H1 (cell line): ENCODE results near the gene BAZ1B. TPM values are rescaled to one million over a fixed set of nuclear protein-coding genes. Genes with fewer than 3 reads are reported as not detected.

ENCODE experiments used
- CTCF ChIA-PET: fragments of 300-600 bp; sonication (Branson Sonifier 250); formaldehyde crosslinking; loops from one replicate; lab custom pipeline; 2021; ENCODE audit not compliant: partially characterized antibody; lab: Charles Lee
- POLR2A ChIA-PET: fragments of 300-600 bp; sonication (Branson Sonifier 250); formaldehyde crosslinking; loops from one replicate; lab custom pipeline; 2021; ENCODE audit warnings: inconsistent platforms; ENCODE audit not compliant: partially characterized antibody; lab: Charles Lee
- DNase-seq, 2 experiments: peaks; one replicate each; pipeline versions ENCODE4 v3.0.0 to v3.0.0-alpha.2; 2010 to 2022; ENCODE audit warnings: low spot score in 2 of 2, low read depth in 1 of 2, mixed read lengths in 1 of 2
- FAIRE-seq: peaks from 2 replicates; lab custom pipeline; 2011; peaks lifted over from hg19 to GRCh38; lab: Jason Lieb, UNC
- H2AFZ ChIP-seq: 2 replicates; pipeline ENCODE4 v1.8.1; 2012; ENCODE audit warnings: low read length, inconsistent platforms
- H2AK5ac ChIP-seq: 2 replicates; pipeline ENCODE4 v1.6.1; 2013; ENCODE audit warnings: low read depth, low read length
- H2BK120ac ChIP-seq: replicated peaks from 2 replicates; pipeline ENCODE3; 2013; ENCODE audit warnings: low read depth, low read length, inconsistent platforms
- H2BK12ac ChIP-seq: 2 replicates; pipeline ENCODE4 v1.6.1; 2013; ENCODE audit warnings: low read depth, low read length
- H2BK15ac ChIP-seq: 2 replicates; pipeline ENCODE4 v1.6.1; 2013; ENCODE audit warnings: low read length
- H2BK20ac ChIP-seq: 2 replicates; pipeline ENCODE4 v1.6.1; 2013; ENCODE audit warnings: low read length
- H2BK5ac ChIP-seq: 2 replicates; pipeline ENCODE4 v1.6.1; 2013; ENCODE audit warnings: low read depth, low read length
- H3K14ac ChIP-seq: 2 replicates; pipeline ENCODE4 v1.6.1; 2013; ENCODE audit warnings: inconsistent platforms; ENCODE audit not compliant: insufficient read length
- H3K18ac ChIP-seq: 2 replicates; pipeline ENCODE4 v1.6.1; 2013; ENCODE audit warnings: low read length; ENCODE audit errors: extremely low read depth
- H3K23ac ChIP-seq: 2 replicates; pipeline ENCODE4 v1.6.1; 2013; ENCODE audit warnings: inconsistent platforms; ENCODE audit not compliant: insufficient read length
- H3K23me2 ChIP-seq: 2 replicates; pipeline ENCODE4 v1.6.1; 2013; ENCODE audit warnings: low read depth, low read length
- H3K27ac ChIP-seq: 2 replicates; pipeline ENCODE4 v1.6.1; 2011; ENCODE audit warnings: low read depth, low read length, inconsistent platforms
- H3K27me3 ChIP-seq, 4 experiments: replicated peaks in 1 of 4; 1 replicate in 1 of 4; 2 replicates in 3 of 4; pipeline versions ENCODE4 v1.6.1 to v1.8.1; 2011 to 2013; ENCODE audit warnings: low read length in 3 of 4, mild to moderate bottlenecking in 3 of 4, inconsistent platforms in 2 of 4, mixed read lengths in 2 of 4, moderate library complexity in 1 of 4; ENCODE audit not compliant: control insufficient read depth in 3 of 4, insufficient read depth in 3 of 4; ENCODE audit errors: extremely low read depth in 1 of 4
- H3K36me3 ChIP-seq, 4 experiments: 2 replicates each; pipeline versions ENCODE4 v1.6.1 to v1.8.1; 2011 to 2013; ENCODE audit warnings: mild to moderate bottlenecking in 4 of 4, low read length in 3 of 4, moderate library complexity in 2 of 4, control low read depth in 1 of 4, inconsistent platforms in 1 of 4; ENCODE audit not compliant: insufficient read depth in 4 of 4, control insufficient read depth in 2 of 4
- H3K4ac ChIP-seq: replicated peaks from 2 replicates; pipeline ENCODE3; 2013; ENCODE audit warnings: low read length, low read depth, mixed read lengths, inconsistent platforms; ENCODE audit not compliant: insufficient read length
- H3K4me1 ChIP-seq, 4 experiments: replicated peaks in 1 of 4; 1 replicate in 1 of 4; 2 replicates in 3 of 4; pipeline versions ENCODE4 v1.6.1 to v1.8.1; 2011 to 2013; ENCODE audit warnings: low read length in 3 of 4, inconsistent platforms in 2 of 4, mixed read lengths in 1 of 4; ENCODE audit not compliant: insufficient read depth in 4 of 4, control insufficient read depth in 3 of 4
- H3K4me2 ChIP-seq, 2 experiments: 2 replicates each; pipeline versions ENCODE4 v1.6.1 to v1.8.1; 2011 to 2013; ENCODE audit warnings: low read depth in 2 of 2, low read length in 2 of 2, control low read depth in 1 of 2, inconsistent platforms in 1 of 2, mild to moderate bottlenecking in 1 of 2; ENCODE audit not compliant: insufficient read depth in 1 of 2
- H3K4me3 ChIP-seq, 4 experiments: fragments of 200-600, 300-600 bp in 1 of 4; sonication (generic), shearing (Covaris generic), sonication (Bioruptor Twin) in 1 of 4; 2 replicates each; pipeline versions ENCODE4 v1.5.1 to v1.8.1; 2011 to 2016; ENCODE audit warnings: low read length in 4 of 4, low read depth in 3 of 4, control low read depth in 2 of 4, inconsistent platforms in 2 of 4, mild to moderate bottlenecking in 2 of 4, mixed read lengths in 1 of 4, moderate library complexity in 1 of 4; ENCODE audit not compliant: insufficient read depth in 2 of 4; ENCODE audit errors: extremely low read depth in 1 of 4
- H3K56ac ChIP-seq: replicated peaks from 2 replicates; pipeline ENCODE3; 2013; ENCODE audit warnings: low read depth, mild to moderate bottlenecking, mixed read lengths, low read length, inconsistent platforms; ENCODE audit not compliant: insufficient read length
- H3K79me1 ChIP-seq: 2 replicates; pipeline ENCODE4 v1.6.1; 2013; ENCODE audit warnings: low read depth, low read length, control low read depth
- H3K79me2 ChIP-seq, 2 experiments: 2 replicates each; pipeline versions ENCODE4 v1.6.1 to v1.8.1; 2012 to 2013; ENCODE audit warnings: low read length in 2 of 2, mild to moderate bottlenecking in 2 of 2, inconsistent platforms in 1 of 2; ENCODE audit not compliant: insufficient read depth in 2 of 2, control insufficient read depth in 1 of 2
- H3K9ac ChIP-seq, 4 experiments: replicated peaks in 1 of 4; 1 replicate in 1 of 4; 2 replicates in 3 of 4; pipeline versions ENCODE4 v1.6.1 to v1.8.1; 2011 to 2013; ENCODE audit warnings: low read depth in 3 of 4, low read length in 3 of 4, control low read depth in 2 of 4, mild to moderate bottlenecking in 2 of 4, moderate library complexity in 2 of 4, inconsistent platforms in 1 of 4; ENCODE audit errors: extremely low read depth in 1 of 4
- H3K9me3 ChIP-seq, 2 experiments: 2 replicates each; pipeline versions ENCODE4 v1.6.1 to v1.8.1; 2012 to 2013; ENCODE audit warnings: mild to moderate bottlenecking in 2 of 2, moderate library complexity in 2 of 2, control low read depth in 1 of 2, inconsistent platforms in 1 of 2, low read depth in 1 of 2, low read length in 1 of 2, mixed read lengths in 1 of 2; ENCODE audit not compliant: insufficient read depth in 2 of 2
- H4K20me1 ChIP-seq, 2 experiments: replicated peaks in 1 of 2; 2 replicates each; pipeline versions ENCODE3 to v1.8.1; 2011 to 2013; ENCODE audit warnings: inconsistent platforms in 2 of 2, low read length in 2 of 2, mild to moderate bottlenecking in 1 of 2; ENCODE audit not compliant: insufficient read depth in 2 of 2, control insufficient read depth in 1 of 2
- H4K5ac ChIP-seq: 2 replicates; pipeline ENCODE4 v1.6.1; 2013; ENCODE audit warnings: low read length, low read depth, mixed read lengths, inconsistent platforms; ENCODE audit not compliant: insufficient read length
- H4K8ac ChIP-seq: 2 replicates; pipeline ENCODE4 v1.8.0; 2013; ENCODE audit warnings: mild to moderate bottlenecking, moderate library complexity, low read length, inconsistent platforms; ENCODE audit not compliant: insufficient read depth; ENCODE audit errors: extremely low read depth
- H4K91ac ChIP-seq: replicated peaks from 2 replicates; pipeline ENCODE3; 2013; ENCODE audit warnings: low read length, mixed read lengths, inconsistent platforms; ENCODE audit not compliant: insufficient read length
- ASH2L ChIP-seq: fragments of 200-600, 300-600 bp; sonication (generic); IDR thresholded peaks from one replicate; pipeline ENCODE4 v1.7.1; 2017; ENCODE audit warnings: low read length
- CTBP2 ChIP-seq: IDR thresholded peaks from 2 replicates; pipeline ENCODE4 v1.7.0; 2011; ENCODE audit warnings: borderline replicate concordance, mild to moderate bottlenecking, moderate library complexity, mixed read lengths, low read length; ENCODE audit not compliant: insufficient read depth, insufficient read length
- CTCF ChIP-seq, 3 experiments: IDR thresholded peaks; 1 replicate in 2 of 3; 2 replicates in 1 of 3; pipeline versions ENCODE4 v1.5.1 to v1.6.1; 2011; ENCODE audit warnings: low read length in 3 of 3, mild to moderate bottlenecking in 3 of 3, inconsistent platforms in 2 of 3, low read depth in 1 of 3, moderate library complexity in 1 of 3; ENCODE audit not compliant: insufficient read depth in 1 of 3; ENCODE audit errors: control extremely low read depth in 1 of 3
- NRF1 ChIP-seq: IDR thresholded peaks from 2 replicates; pipeline ENCODE4 v1.6.1; 2011; ENCODE audit warnings: mild to moderate bottlenecking, low read depth, low read length, improper control_type of control experiment
- POLR2A ChIP-seq, 2 experiments: IDR thresholded peaks; 1 replicate in 1 of 2; 2 replicates in 1 of 2; pipeline ENCODE4 v1.6.1; 2011; ENCODE audit warnings: low read depth in 2 of 2, low read length in 2 of 2, mild to moderate bottlenecking in 2 of 2; ENCODE audit errors: control extremely low read depth in 1 of 2
- SP1 ChIP-seq: IDR thresholded peaks from 2 replicates; pipeline ENCODE4 v1.6.1; 2011; ENCODE audit warnings: low read depth, low read length
- WGBS, 2 experiments: shearing (Covaris generic) in 1 of 2; methylation state at CpG; one replicate each; pipeline versions ENCODE4 v1.1.6 to v1.1.7; 2013 to 2015; ENCODE audit warnings: low lambda C conversion rate in 2 of 2, mixed read lengths in 2 of 2, inconsistent platforms in 1 of 2, low coverage in 1 of 2, missing lambda C conversion rate in 1 of 2; ENCODE audit not compliant: insufficient replicate concordance in 2 of 2, insufficient coverage in 1 of 2, insufficient read length in 1 of 2; ENCODE audit errors: extremely low coverage in 1 of 2, missing lambda C conversion rate in 1 of 2; 5-methylcytosine and 5-hydroxymethylcytosine counted together
- polyA plus RNA-seq, 7 experiments: library from polyadenylated mRNA; depleted of rRNA in 3 of 7; stranded (reverse) in 5 of 7; unstranded in 2 of 7; fragments of >200 nt in 5 of 7; fragments of 200-250 nt in 2 of 7; gene quantifications; 1 replicate in 5 of 7; 2 replicates in 1 of 7; 4 replicates in 1 of 7; pipeline versions ENCODE4 v1.2.1 to v1.2.3, GENCODE V29; 2011 to 2013; ENCODE audit warnings: missing spikeins in 2 of 7, mixed read lengths in 2 of 7
- total RNA-seq: library from RNA; stranded (reverse); fragmentation: NEBNext Ultra II Directional; extraction: Animal tissue kit (Norgen Biotek cat#: 25700); gene quantifications from 2 replicates; pipeline ENCODE4 v1.2.1, GENCODE V29; 2021
- TF ChIP-seq, protein P1 (sequence below): IDR thresholded peaks from 2 replicates; pipeline ENCODE4 v1.6.1; 2012; ENCODE audit warnings: inconsistent platforms

The BAZ1B gene
- total and polyA plus RNA-seq, 2 of the 8 experiments (the other 6 are each of a cell fraction or from before 2014, with no cell fraction given), result 21.0 to 86.8 TPM

DNA sequence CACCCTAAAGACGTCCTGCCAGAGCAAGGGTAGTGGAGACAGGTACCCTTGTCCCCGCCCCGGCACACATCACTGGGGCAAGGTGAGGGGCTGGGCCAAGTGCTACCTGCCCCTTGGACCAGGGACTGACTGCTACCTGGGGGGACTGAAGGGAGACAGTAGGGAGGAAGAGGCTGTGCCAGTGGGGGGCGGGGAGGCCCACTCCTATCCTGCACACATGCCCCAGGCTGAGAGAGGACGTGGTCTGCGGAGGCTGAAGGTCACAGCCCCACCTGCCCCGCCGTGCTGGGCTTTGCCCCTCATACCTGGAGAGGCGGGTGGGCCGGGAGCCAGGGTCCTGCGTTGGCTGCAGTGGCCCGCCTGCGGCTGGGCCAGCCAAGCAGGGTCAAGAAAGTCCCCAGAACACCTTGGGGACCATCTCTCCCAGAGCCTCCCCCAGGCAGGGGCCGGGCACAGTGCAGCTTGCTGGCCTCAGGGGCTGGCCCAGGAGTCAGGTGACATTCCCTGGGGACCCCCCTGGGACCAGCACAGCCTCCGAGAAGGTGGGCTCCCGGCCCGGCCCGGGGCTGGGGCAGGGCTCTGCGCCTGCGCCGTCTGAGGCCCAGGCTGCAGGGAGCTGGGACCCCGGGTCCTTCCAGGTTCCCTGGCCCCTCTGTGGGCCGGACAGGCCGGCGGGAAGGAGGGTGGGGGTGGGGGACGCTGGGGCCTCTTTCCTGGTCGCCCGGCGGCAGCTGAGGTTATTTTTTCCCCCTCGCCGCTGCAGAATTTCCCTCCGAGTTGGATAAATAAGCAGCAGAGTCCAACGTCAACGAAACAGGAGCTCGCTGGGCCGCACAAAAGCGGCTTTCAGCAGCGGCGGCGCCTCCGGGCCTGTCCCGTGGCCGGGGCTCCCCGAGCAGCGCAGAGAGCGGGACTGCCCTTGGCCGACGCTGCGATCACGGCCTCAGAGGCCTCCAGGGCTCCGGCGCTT, 98.3 kb downstream of the BAZ1B start:
- no peaks in the 10 kb centered on the region for H3K36me3 ChIP-seq
- H3K9ac ChIP-seq, result peak overlapping the region in 2 of 4 experiments; percentile 20 to 23; a peak in 1 of 7 replicates
- H3K23ac ChIP-seq, result no peak overlapping the region
- H3K23me2 ChIP-seq, result peaks cover 7% of the 10 kb centered on the region; the same call in 1 of the 2 replicates
- H3K27me3 ChIP-seq, result no peaks in the 10 kb centered on the region
- H4K20me1 ChIP-seq, result peaks cover 0 to 3% of the 10 kb centered on the region in 2 experiments
- H2BK120ac ChIP-seq, result no peak overlapping the region
- H2AFZ ChIP-seq, result peak overlapping the region; percentile 84; the same call in 1 of the 2 replicates
- peaks cover 0 to 13% (median 9%) of the 10 kb centered on the region in 4 experiments; a peak in 6 of 7 replicates for H3K4me1 ChIP-seq
- peak overlapping the region; percentile 61 to 65 for H3K4me2 ChIP-seq
- DNase-seq (peak in 1 of 2 experiments; percentile 82), FAIRE-seq (no peak)
- H3K56ac ChIP-seq, result no peak overlapping the region
- peak overlapping the region; percentile 75; the same call in 1 of the 2 replicates for H2BK12ac ChIP-seq
- peak overlapping the region; percentile 44 for H4K5ac ChIP-seq
- H2BK20ac ChIP-seq, result no peak overlapping the region
- H4K91ac ChIP-seq, result no peak overlapping the region
- H3K4ac ChIP-seq, result no peak overlapping the region
- 22% methylated on average over 49 of the region's 52 CpGs; no CpG with 5 or more reads in 1 of the 2 experiments for WGBS, 2 experiments
- peak overlapping the region; percentile 29 to 53 (median 34); a peak in 6 of 8 replicates for H3K4me3 ChIP-seq
- H3K18ac ChIP-seq, result peak overlapping the region; percentile 83
- H4K8ac ChIP-seq, result peak overlapping the region; percentile 93
- H3K79me2 ChIP-seq, result no peaks in the 10 kb centered on the region
- H2BK5ac ChIP-seq, result peak overlapping the region; percentile 44; the same call in 1 of the 2 replicates
- ChIA-PET POLR2A (interaction anchor here (0.7 to 1.4 kb wide), 6 partner anchors 9 to 115 kb away, joined by 3 to 5 read pairs (median 4); partner anchors contain the start of gene NSUN5), CTCF (interaction anchor here (1.0 to 1.9 kb wide), 4 partner anchors 13 to 82 kb away, joined by 3 to 5 read pairs (median 4); no protein-coding TSS in a partner anchor)
- no peak overlapping the region for H3K27ac ChIP-seq
- no peak overlapping the region for H3K14ac ChIP-seq
- H3K9me3 ChIP-seq, result no peaks in the 10 kb centered on the region
- H2AK5ac ChIP-seq, result no peak overlapping the region
- no peaks in the 10 kb centered on the region for H3K79me1 ChIP-seq
- no peak overlapping the region for H2BK15ac ChIP-seq
- TF ChIP-seq CTBP2 (peak; percentile 18), SP1 (no peak), POLR2A (IDR thresholded peaks at IDR 0.05; ENCODE audit: control extremely low read depth in 1 of 2, low read depth in 2 of 2, low read length in 2 of 2) (peak in 1 of 2 experiments; percentile 15; a peak in 1 of 3 replicates), ASH2L (peak; percentile 21), CTCF (IDR thresholded peaks at IDR 0.05; ENCODE audit: control extremely low read depth in 1 of 3, insufficient read depth in 1 of 3, low read depth in 1 of 3, low read length in 3 of 3) (no peak), NRF1 (peak; percentile 34)
- TF ChIP-seq, protein P1, sequence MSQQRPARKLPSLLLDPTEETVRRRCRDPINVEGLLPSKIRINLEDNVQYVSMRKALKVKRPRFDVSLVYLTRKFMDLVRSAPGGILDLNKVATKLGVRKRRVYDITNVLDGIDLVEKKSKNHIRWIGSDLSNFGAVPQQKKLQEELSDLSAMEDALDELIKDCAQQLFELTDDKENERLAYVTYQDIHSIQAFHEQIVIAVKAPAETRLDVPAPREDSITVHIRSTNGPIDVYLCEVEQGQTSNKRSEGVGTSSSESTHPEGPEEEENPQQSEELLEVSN, result peak; percentile 22; the same call in 1 of the 2 replicates
